ENCODE data around the gene PRDX2.

PRDX2 gene

GRCh38 chr19:12749938-12750521 is 51.6 kb downstream of the PRDX2 start:
- DNase-seq, result no peak

GRCh38 chr19:12748489-12748888 is 53.1 kb downstream of the PRDX2 start:
- no peak for DNase-seq

Measured in NCI-H2081 treated with DMSO at 0.1 percent for 48 hours (cell line).